ENCODE data around the gene TMEM14B. TPM values are rescaled to one million over a fixed set of nuclear protein-coding genes. Genes with fewer than 3 reads are reported as not detected.
A peak's percentile ranks its signal among the peaks of the same experiment; 100 is the strongest.
"Not testable (repeated sequence)": the region's sequence is repeated elsewhere in the genome, so short reads cannot be mapped to it uniquely, and the experiment has no call there.

Gene TMEM14B
- total RNA-seq, 2 experiments from 2014 or later: 78.3 to 83.6 TPM

DNA sequence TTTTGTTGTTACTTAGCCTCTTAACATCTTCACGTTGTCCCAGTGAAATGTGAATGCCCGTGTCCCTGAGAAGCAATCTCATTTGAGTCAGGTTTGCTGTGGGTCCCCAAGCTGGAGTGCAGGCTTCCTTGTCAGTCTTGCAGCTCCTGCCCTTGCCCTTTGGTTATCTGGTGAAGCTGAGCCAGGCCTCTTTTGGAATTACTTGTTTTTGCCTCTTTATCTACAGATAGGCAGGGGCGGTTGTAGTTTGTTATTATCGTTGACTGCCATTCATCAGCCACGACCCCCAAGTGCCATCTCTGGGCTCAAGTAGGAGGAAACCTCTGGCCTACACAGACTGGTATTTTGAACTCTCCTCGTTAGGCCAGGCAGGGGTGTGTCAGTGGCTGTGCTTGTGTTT lies 22.6 kb upstream of the TMEM14B start:
- Mint-ChIP-seq H3K4me1 (peaks cover 56% of the 10 kb centered on the region), H3K9me3 (no peaks in the 10 kb centered on the region), H3K36me3 (ENCODE audit: low read depth) (peaks cover 35% of the 10 kb centered on the region), H3K27ac (no peak overlapping the region), H3K27me3 (no peaks in the 10 kb centered on the region), H3K4me3 (no peak overlapping the region)
- ChIA-PET POLR2A (no interaction called here), CTCF (interaction anchor here (3.2 kb wide), 1 partner anchor 8 kb away, joined by 13 read pairs; no protein-coding TSS in a partner anchor)
- DNase-seq: no peak

DNA sequence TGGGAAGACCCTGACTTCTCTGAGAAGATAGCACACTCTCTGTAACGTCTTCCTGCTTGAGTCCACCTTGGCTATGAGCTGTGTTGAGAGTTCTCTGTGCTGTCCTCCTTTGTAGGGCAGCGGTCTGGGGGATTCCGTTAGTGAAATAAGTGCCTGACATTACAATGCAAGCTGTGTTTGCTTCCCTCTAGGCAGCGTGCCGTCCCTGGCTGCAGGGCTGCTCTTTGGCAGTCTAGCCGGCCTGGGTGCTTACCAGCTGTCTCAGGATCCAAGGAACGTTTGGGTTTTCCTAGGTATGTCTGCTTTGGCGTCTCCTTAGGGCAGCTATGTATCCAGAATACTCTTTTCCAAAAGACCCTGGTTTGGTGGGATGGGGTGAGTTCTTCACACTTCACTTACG lies 21.9 kb upstream of the TMEM14B start:
- peaks cover 55% of the 10 kb centered on the region for H3K4me1 Mint-ChIP-seq

DNA sequence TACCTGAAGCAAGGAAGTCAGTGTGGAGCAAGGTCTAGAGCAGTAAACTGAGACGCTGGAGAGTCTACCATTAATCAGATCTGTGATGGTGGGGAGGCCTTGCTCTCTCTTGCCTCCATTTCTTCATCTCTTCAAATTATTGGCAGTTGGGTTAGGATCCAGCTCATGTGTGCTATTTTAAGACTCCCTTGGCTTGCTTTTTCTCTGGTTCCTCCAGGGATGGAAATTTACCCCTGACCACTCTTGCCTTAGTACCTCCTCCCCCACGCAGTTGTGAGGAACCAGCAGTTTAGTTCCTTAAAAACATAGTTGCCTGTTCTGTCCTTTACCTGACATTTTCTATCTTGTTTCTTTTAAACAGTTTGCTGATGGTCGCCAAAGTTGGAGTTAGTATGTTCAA lies 17.4 kb upstream of the TMEM14B start:
- H3K36me3 Mint-ChIP-seq (ENCODE audit: low read depth): peaks cover 43% of the 10 kb centered on the region
- H3K27ac Mint-ChIP-seq: no peak overlapping the region
- H3K27me3 Mint-ChIP-seq: no peaks in the 10 kb centered on the region
- no peaks in the 10 kb centered on the region for H3K9me3 Mint-ChIP-seq
- ChIA-PET POLR2A (no interaction called here), CTCF (no interaction called here)
- H3K4me3 Mint-ChIP-seq: no peak overlapping the region
- peaks cover 14% of the 10 kb centered on the region for H3K4me1 Mint-ChIP-seq
- DNase-seq: no peak

More for the DNA sequence above, 21.9 kb upstream of the TMEM14B start:
- Mint-ChIP-seq H3K36me3 (ENCODE audit: low read depth) (peaks cover 41% of the 10 kb centered on the region), H3K4me3 (no peak overlapping the region), H3K9me3 (no peaks in the 10 kb centered on the region), H3K27me3 (no peaks in the 10 kb centered on the region), H3K27ac (no peak overlapping the region)
- ChIA-PET POLR2A (no interaction called here), CTCF (interaction anchor here (0.9 to 1.4 kb wide), 2 partner anchors 13 to 18 kb away, joined by 3 read pairs; no protein-coding TSS in a partner anchor)
- no peak for DNase-seq

DNA sequence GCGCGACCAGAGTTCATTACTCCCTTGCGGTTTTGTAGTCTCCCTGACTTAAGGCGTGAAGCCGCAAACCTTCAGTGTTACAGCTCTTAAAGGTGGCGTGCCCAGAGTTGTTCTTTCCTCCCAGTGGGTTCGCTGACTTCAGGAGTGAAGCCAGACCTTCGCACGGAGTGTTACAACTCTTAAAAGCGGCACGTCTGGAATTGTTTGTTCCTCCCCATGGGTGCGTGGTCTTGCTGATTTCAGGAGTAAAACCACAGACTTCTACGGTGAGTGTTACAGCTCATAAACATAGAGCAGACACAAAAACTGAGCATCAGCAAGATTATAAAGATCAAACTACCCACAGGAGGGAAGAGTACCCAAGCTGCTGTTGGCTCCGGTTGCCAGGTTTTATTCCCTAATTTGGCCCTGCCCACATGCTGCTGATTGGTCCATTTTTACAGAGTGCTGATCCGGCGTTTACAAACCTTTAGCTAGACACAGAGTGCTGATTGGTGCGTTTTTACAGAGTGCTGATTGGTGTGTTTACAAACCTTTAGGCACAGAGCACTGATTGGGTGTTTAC lies 14.4 kb upstream of the TMEM14B start:
- Mint-ChIP-seq H3K4me1 (peaks cover 2% of the 10 kb centered on the region), H3K36me3 (ENCODE audit: low read depth) (peaks cover 27% of the 10 kb centered on the region), H3K4me3 (no peak overlapping the region), H3K27me3 (no peaks in the 10 kb centered on the region), H3K9me3 (no peaks in the 10 kb centered on the region), H3K27ac (no peak overlapping the region)
- DNase-seq: no peak
- POLR2A ChIA-PET: no interaction called here
- CTCF ChIA-PET: interaction anchor here (0.9 to 2.5 kb wide), 2 partner anchors 9 to 16 kb away, joined by 3 to 13 read pairs; partner anchors contain the start of gene TMEM14C

DNA sequence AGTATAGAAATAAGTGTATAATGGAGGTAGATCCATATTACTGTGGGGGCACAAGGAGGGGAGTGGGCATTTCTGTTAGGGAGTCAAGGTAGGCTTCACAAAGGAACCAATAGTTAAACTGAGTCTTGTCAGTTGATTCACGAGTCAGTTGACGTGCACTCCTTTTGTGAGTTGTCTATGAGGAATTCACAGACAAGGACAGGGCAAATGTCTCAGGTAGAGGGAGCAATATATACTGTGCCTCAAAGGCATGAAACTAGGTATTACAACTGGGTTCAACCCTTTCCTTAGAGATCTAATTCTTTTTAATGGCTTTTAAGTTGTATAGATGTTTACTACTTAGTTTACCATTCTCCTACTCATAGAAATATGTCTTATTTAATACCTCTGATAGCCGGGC lies 13.7 kb upstream of the TMEM14B start:
- Mint-ChIP-seq H3K36me3 (ENCODE audit: low read depth) (peaks cover 22% of the 10 kb centered on the region), H3K27me3 (no peaks in the 10 kb centered on the region), H3K4me3 (no peak overlapping the region), H3K4me1 (no peaks in the 10 kb centered on the region), H3K9me3 (no peaks in the 10 kb centered on the region), H3K27ac (no peak overlapping the region)
- ChIA-PET POLR2A (no interaction called here), CTCF (interaction anchor here (2.5 kb wide), 1 partner anchor 10 kb away, joined by 13 read pairs; the partner anchor contains the start of gene TMEM14C)
- no peak for DNase-seq

DNA sequence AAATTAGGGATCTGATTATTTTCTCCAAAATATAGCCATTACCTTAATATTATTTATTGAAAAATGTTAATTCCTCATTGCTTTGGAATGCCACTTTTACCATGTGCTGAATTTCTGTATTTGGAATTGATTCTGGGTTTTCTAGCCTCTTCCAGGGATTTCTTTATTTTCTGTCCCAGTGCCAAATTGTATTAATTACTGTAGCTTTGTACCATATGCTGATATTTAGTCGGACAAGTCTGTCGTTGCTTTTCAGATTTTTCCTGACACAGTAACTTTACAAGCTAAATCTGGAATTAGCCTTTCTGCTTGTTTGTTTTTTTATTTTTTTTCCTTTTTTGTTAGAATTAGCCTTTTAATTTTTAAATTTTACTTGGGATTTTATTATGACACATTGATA lies 10.9 kb upstream of the TMEM14B start:
- ChIA-PET POLR2A (no interaction called here), CTCF (interaction anchor here (1.6 kb wide), 1 partner anchor 15 kb away, joined by 4 read pairs; no protein-coding TSS in a partner anchor)
- no peak for DNase-seq
- peaks cover 17% of the 10 kb centered on the region for H3K36me3 Mint-ChIP-seq (ENCODE audit: low read depth)
- H3K27ac Mint-ChIP-seq: no peak overlapping the region
- no peaks in the 10 kb centered on the region for H3K9me3 Mint-ChIP-seq
- H3K4me1 Mint-ChIP-seq: no peaks in the 10 kb centered on the region
- no peak overlapping the region for H3K4me3 Mint-ChIP-seq
- H3K27me3 Mint-ChIP-seq: no peaks in the 10 kb centered on the region

DNA sequence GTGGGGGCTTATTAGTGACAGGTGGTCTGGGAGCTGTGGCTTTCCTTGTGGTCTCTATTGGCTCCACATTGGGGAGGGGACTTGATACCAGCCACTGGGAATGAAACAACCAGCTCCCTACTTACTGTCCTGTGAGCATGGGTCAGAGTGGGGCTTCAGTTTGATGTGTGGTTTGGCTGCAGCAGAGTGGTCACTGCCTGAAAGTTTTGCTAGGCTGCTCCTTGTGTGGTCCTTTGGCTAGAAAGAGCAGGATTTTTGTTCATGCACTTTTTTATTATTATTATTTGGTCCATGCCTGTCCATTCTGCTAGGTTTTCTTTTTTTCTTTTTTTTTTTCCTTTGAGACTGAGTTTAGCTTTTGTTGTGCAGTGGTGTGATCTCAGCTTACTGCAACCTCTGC lies 7.5 kb upstream of the TMEM14B start:
- H3K9me3 Mint-ChIP-seq: no peaks in the 10 kb centered on the region
- CTCF ChIA-PET: interaction anchor here (0.5 to 0.9 kb wide), 3 partner anchors 9 to 65 kb away, joined by 3 to 5 read pairs (median 3); no protein-coding TSS in a partner anchor

DNA sequence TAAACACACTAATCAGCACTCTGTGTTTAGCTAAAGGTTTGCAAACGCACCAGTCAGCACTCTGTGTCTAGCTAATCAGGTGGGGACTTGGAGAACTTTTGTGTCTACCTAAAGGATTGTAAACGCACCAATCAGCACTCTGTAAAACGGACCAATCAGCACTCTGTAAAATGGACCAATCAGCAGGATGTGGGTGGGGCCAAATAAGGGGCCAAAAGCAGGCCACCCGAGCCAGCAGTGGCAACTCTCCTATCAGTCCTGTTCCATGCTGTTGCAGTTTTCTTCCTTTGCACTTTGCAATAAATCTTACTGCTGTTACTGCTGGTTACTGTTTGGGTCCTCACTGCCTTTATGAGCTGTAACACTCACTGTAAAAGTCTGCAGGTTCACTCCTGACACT lies 6.0 kb upstream of the TMEM14B start:
- DNase-seq, H3K9me3 Mint-ChIP-seq, H3K4me3 Mint-ChIP-seq, POLR2A ChIA-PET, H3K27me3 Mint-ChIP-seq, H3K27ac Mint-ChIP-seq: not testable (repeated sequence)
- CTCF ChIA-PET: interaction anchor here (1.0 to 1.3 kb wide), 2 partner anchors 13 to 19 kb away, joined by 3 to 4 read pairs; partner anchors contain the start of gene TMEM14C
- H3K36me3 Mint-ChIP-seq (ENCODE audit: low read depth): peaks cover 14% of the 10 kb centered on the region
- H3K4me1 Mint-ChIP-seq: peaks cover 16% of the 10 kb centered on the region

More for the DNA sequence above, 7.5 kb upstream of the TMEM14B start:
- no peaks in the 10 kb centered on the region for H3K27me3 Mint-ChIP-seq
- H3K4me3 Mint-ChIP-seq: no peak overlapping the region
- H3K27ac Mint-ChIP-seq: no peak overlapping the region
- peaks cover 2% of the 10 kb centered on the region for H3K4me1 Mint-ChIP-seq
- DNase-seq: no peak
- POLR2A ChIA-PET: no interaction called here
- H3K36me3 Mint-ChIP-seq (ENCODE audit: low read depth): peaks cover 14% of the 10 kb centered on the region

DNA sequence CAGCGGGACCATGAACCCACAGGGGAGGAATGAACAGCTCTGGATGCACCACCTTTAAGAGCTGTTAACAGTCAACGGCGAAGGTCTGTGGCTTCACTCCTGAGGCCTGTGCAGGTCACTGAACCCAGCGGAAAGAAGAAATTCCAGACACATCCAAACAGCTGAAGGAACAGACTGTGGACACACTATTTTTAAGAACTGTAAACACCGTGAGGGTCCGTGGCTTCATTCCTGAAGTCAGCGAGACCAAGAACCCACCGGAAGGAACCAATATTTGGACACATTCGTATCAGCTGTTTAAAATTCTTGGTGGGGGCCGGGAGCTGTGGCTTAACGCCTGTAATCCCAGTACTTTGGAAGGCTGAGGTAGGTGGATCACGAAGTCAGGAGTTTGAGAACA lies 5.4 kb upstream of the TMEM14B start:
- Mint-ChIP-seq H3K4me3 (no peak overlapping the region), H3K4me1 (peaks cover 21% of the 10 kb centered on the region), H3K27ac (no peak overlapping the region), H3K36me3 (ENCODE audit: low read depth) (peaks cover 16% of the 10 kb centered on the region), H3K9me3 (no peaks in the 10 kb centered on the region), H3K27me3 (no peaks in the 10 kb centered on the region)
- DNase-seq: no peak
- ChIA-PET POLR2A (interaction anchor here (0.5 kb wide), 1 partner anchor 21 kb away, joined by 4 read pairs; no protein-coding TSS in a partner anchor), CTCF (interaction anchor here (1.0 to 1.3 kb wide), 2 partner anchors 13 to 19 kb away, joined by 3 to 4 read pairs; partner anchors contain the start of gene TMEM14C)

DNA sequence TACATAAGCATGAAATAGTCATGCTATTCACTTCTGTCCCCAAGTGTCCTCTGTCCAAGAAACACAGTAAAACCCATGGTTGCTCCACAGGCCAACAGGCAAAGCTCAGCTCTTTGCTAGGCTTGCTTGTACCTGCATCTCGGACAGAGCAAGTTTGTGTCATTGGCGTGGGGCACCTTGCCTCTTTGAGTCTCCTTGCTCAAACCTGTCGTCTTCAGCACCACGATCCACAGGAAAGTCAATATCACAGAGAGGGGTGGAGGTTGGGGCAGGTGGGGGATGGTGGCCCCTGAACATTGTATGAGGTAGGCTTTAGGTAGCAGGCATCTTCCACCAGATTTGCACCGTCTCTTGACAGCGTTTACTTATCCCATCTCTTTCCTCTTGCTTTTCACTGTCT lies 4.1 kb upstream of the TMEM14B start:
- H3K9me3 Mint-ChIP-seq: no peaks in the 10 kb centered on the region
- no peaks in the 10 kb centered on the region for H3K27me3 Mint-ChIP-seq
- peaks cover 23% of the 10 kb centered on the region for H3K4me1 Mint-ChIP-seq
- no peak for DNase-seq
- no peak overlapping the region for H3K27ac Mint-ChIP-seq
- ChIA-PET CTCF (interaction anchor here (1.2 kb wide), 1 partner anchor 17 kb away, joined by 3 read pairs; no protein-coding TSS in a partner anchor), POLR2A (no interaction called here)
- H3K36me3 Mint-ChIP-seq (ENCODE audit: low read depth): peaks cover 14% of the 10 kb centered on the region
- no peak overlapping the region for H3K4me3 Mint-ChIP-seq

DNA sequence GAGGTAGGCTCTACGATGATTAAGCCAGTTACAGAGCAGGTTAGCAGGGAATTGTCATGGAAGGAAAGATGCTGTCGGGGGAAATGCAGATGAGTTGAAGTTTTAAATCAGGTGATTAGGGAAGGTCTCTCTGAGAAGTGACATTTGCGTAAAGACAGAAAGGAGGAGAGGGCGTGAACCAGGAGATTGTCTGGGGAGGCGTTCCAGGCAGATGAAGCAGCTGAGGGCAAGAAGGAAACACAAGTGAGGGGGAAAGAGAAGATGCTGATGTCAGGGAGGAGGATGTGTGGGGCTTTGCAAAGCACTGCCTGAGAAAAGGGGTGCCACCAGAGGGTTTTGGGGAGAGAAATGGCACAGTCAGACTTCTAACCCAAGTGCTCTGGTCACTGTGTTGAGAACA lies 2.5 kb upstream of the TMEM14B start:
- no peaks in the 10 kb centered on the region for H3K27me3 Mint-ChIP-seq
- no peaks in the 10 kb centered on the region for H3K9me3 Mint-ChIP-seq
- peaks cover 39% of the 10 kb centered on the region for H3K4me1 Mint-ChIP-seq
- no peak overlapping the region for H3K4me3 Mint-ChIP-seq
- ChIA-PET CTCF (interaction anchor here (1.5 kb wide), 1 partner anchor 15 kb away, joined by 4 read pairs; no protein-coding TSS in a partner anchor), POLR2A (no interaction called here)
- peaks cover 15% of the 10 kb centered on the region for H3K36me3 Mint-ChIP-seq (ENCODE audit: low read depth)
- H3K27ac Mint-ChIP-seq: no peak overlapping the region
- no peak for DNase-seq

DNA sequence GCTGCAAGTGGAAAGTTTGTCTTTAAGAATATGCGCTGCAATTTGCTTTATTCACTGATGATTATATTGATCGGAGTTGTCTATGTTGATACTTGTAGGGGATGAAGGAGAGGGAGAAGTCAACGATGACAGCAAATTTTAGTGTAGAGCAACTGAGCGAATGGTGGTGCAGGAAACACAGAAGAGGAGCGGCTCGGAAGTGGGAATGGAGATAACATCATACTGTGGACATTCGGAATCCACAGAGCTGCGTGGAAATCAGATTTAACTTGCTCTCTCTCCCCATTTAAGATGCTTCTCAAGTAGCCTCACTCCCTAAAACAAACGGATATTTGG lies 722 bp upstream of the TMEM14B start:
- no peak for DNase-seq
- Mint-ChIP-seq H3K27ac (peak overlapping the region; percentile 95), H3K27me3 (no peaks in the 10 kb centered on the region), H3K36me3 (ENCODE audit: low read depth) (peaks cover 24% of the 10 kb centered on the region), H3K4me3 (peak overlapping the region; percentile 93), H3K4me1 (peaks cover 50% of the 10 kb centered on the region), H3K9me3 (no peaks in the 10 kb centered on the region)
- ChIA-PET POLR2A (no interaction called here), CTCF (interaction anchor here (1.0 to 3.3 kb wide), 3 partner anchors 26 to 55 kb away, joined by 3 to 10 read pairs (median 3); no protein-coding TSS in a partner anchor)

DNA sequence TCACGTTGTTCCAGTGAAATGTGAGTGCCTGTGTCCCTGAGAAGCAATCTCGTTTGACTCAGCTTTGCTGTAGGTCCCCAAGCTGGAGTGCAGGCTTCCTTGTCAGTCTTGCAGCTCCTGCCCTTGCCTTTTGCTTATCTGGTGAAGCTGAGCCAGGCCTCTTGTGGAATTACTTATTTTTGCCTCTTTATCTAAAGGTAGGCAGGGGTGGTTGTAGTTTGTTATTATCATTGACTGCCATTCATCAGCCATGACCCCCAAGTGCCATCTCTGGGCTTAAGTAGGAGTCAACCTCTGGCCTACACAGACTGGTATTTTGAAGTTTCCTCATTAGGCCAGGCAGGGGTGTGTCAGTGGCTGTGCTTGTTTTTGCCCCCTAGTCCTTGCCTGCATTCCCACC lies 2.1 kb downstream of the TMEM14B start:
- ChIA-PET POLR2A (no interaction called here), CTCF (interaction anchor here (0.8 to 1.5 kb wide), 2 partner anchors 17 to 26 kb away, joined by 3 read pairs; no protein-coding TSS in a partner anchor)
- Mint-ChIP-seq H3K4me1 (peaks cover 59% of the 10 kb centered on the region), H3K9me3 (no peaks in the 10 kb centered on the region), H3K27ac (no peak overlapping the region), H3K27me3 (no peaks in the 10 kb centered on the region), H3K4me3 (no peak overlapping the region), H3K36me3 (ENCODE audit: low read depth) (peaks cover 33% of the 10 kb centered on the region)
- no peak for DNase-seq
